ENCODE results near the gene ASCL2.

The ASCL2 gene
- total RNA-seq, result 0.60 to 4.4 reads per million in 2 experiments

- DNase-seq (ENCODE audit: low read depth), result no peak
Observed at GRCh38 chr11:2270322-2271076, at the start of gene ASCL2. TSS of gene ASCL2 (minus strand) at chr11:2270588. CDS start at chr11:2270332, 256 bp downstream.

GRCh38 chr11:2319791-2320472 lies 49.5 kb upstream of the ASCL2 start:
- no peak for DNase-seq (ENCODE audit: low read depth)

GRCh38 chr11:2318707-2319106 lies 48.3 kb upstream of the ASCL2 start:
- DNase-seq (ENCODE audit: low read depth), result no peak

- no peak for DNase-seq (ENCODE audit: low read depth)
Observed at GRCh38 chr11:2318123-2318522, 47.7 kb upstream of the ASCL2 start.

- DNase-seq (ENCODE audit: low read depth), result no peak
Observed at GRCh38 chr11:2317354-2318050, 47.1 kb upstream of the ASCL2 start.

- no peak for DNase-seq (ENCODE audit: low read depth)
Observed at GRCh38 chr11:2316963-2317244, 46.5 kb upstream of the ASCL2 start.

- no peak for DNase-seq (ENCODE audit: low read depth)
Observed at GRCh38 chr11:2316169-2316962, 46.0 kb upstream of the ASCL2 start.

- DNase-seq (ENCODE audit: low read depth), result no peak
Observed at GRCh38 chr11:2315395-2316168, 45.2 kb upstream of the ASCL2 start.

GRCh38 chr11:2314525-2315394 lies 44.4 kb upstream of the ASCL2 start:
- DNase-seq (ENCODE audit: low read depth), result no peak

- DNase-seq (ENCODE audit: low read depth), result no peak
Observed at GRCh38 chr11:2314136-2314524, 43.7 kb upstream of the ASCL2 start.

- no peak for DNase-seq (ENCODE audit: low read depth)
Observed at GRCh38 chr11:2313051-2313951, 42.9 kb upstream of the ASCL2 start.

GRCh38 chr11:2312232-2313042 lies 42.0 kb upstream of the ASCL2 start:
- no peak for DNase-seq (ENCODE audit: low read depth)

- no peak for DNase-seq (ENCODE audit: low read depth)
Observed at GRCh38 chr11:2311353-2312133, 41.2 kb upstream of the ASCL2 start.

- DNase-seq (ENCODE audit: low read depth), result no peak
Observed at GRCh38 chr11:2310786-2311352, 40.5 kb upstream of the ASCL2 start.

GRCh38 chr11:2310073-2310785 lies 39.8 kb upstream of the ASCL2 start:
- DNase-seq (ENCODE audit: low read depth), result no peak

- no peak for DNase-seq (ENCODE audit: low read depth)
Observed at GRCh38 chr11:2309251-2310072, 39.1 kb upstream of the ASCL2 start.

Data from T follicular helper cell (primary cell).